ENCODE measurements around the gene RWDD2A.

DNA sequence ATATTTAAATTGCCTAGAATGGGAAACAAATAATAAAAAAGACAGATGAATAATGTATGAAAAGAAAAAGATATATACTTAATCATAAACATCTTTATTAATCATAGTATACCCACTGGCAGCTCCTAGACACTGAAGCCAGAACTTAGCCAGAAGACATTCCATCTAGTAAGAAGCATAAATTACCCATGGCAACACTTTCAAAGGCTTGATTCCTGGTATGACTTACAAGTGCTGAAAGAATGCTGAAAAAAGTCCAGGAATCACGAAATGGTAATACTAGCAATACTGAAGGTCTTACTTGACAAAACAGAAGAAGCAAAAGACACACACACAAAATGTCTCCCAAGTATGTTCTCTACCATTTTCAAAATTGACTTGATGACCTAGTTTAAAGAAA, 38.0 kb downstream of the RWDD2A start:
- TF ChIP-seq, protein P1, sequence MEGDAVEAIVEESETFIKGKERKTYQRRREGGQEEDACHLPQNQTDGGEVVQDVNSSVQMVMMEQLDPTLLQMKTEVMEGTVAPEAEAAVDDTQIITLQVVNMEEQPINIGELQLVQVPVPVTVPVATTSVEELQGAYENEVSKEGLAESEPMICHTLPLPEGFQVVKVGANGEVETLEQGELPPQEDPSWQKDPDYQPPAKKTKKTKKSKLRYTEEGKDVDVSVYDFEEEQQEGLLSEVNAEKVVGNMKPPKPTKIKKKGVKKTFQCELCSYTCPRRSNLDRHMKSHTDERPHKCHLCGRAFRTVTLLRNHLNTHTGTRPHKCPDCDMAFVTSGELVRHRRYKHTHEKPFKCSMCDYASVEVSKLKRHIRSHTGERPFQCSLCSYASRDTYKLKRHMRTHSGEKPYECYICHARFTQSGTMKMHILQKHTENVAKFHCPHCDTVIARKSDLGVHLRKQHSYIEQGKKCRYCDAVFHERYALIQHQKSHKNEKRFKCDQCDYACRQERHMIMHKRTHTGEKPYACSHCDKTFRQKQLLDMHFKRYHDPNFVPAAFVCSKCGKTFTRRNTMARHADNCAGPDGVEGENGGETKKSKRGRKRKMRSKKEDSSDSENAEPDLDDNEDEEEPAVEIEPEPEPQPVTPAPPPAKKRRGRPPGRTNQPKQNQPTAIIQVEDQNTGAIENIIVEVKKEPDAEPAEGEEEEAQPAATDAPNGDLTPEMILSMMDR (conservative IDR thresholded peaks at IDR 0.05; ENCODE audit: low read depth, low read length): no peak
- TF ChIP-seq EZH2phosphoT487 (IDR thresholded peaks at IDR 0.05; ENCODE audit: borderline replicate concordance, low read length): no peak

All from PC-3 (cell line).